H1 (cell line): ENCODE results near the gene KCNMB1. TPM values are rescaled to one million over a fixed set of nuclear protein-coding genes. Genes with fewer than 3 reads are reported as not detected.

Experiments used
- CTCF ChIA-PET: fragments of 300-600 bp; sonication (Branson Sonifier 250); formaldehyde crosslinking; loops from one replicate; lab custom pipeline; 2021; ENCODE audit not compliant: partially characterized antibody; lab: Charles Lee
- POLR2A ChIA-PET: fragments of 300-600 bp; sonication (Branson Sonifier 250); formaldehyde crosslinking; loops from one replicate; lab custom pipeline; 2021; ENCODE audit warnings: inconsistent platforms; ENCODE audit not compliant: partially characterized antibody; lab: Charles Lee
- DNase-seq, 2 experiments: peaks; one replicate each; pipeline versions ENCODE4 v3.0.0 to v3.0.0-alpha.2; 2010 to 2022; ENCODE audit warnings: low spot score in 2 of 2, low read depth in 1 of 2, mixed read lengths in 1 of 2
- FAIRE-seq: peaks from 2 replicates; lab custom pipeline; 2011; peaks lifted over from hg19 to GRCh38; lab: Jason Lieb, UNC
- H2AFZ ChIP-seq: 2 replicates; pipeline ENCODE4 v1.8.1; 2012; ENCODE audit warnings: low read length, inconsistent platforms
- H2AK5ac ChIP-seq: 2 replicates; pipeline ENCODE4 v1.6.1; 2013; ENCODE audit warnings: low read depth, low read length
- H2BK120ac ChIP-seq: replicated peaks from 2 replicates; pipeline ENCODE3; 2013; ENCODE audit warnings: low read depth, low read length, inconsistent platforms
- H2BK12ac ChIP-seq: 2 replicates; pipeline ENCODE4 v1.6.1; 2013; ENCODE audit warnings: low read depth, low read length
- H2BK15ac ChIP-seq: 2 replicates; pipeline ENCODE4 v1.6.1; 2013; ENCODE audit warnings: low read length
- H2BK20ac ChIP-seq: 2 replicates; pipeline ENCODE4 v1.6.1; 2013; ENCODE audit warnings: low read length
- H2BK5ac ChIP-seq: 2 replicates; pipeline ENCODE4 v1.6.1; 2013; ENCODE audit warnings: low read depth, low read length
- H3K14ac ChIP-seq: 2 replicates; pipeline ENCODE4 v1.6.1; 2013; ENCODE audit warnings: inconsistent platforms; ENCODE audit not compliant: insufficient read length
- H3K18ac ChIP-seq: 2 replicates; pipeline ENCODE4 v1.6.1; 2013; ENCODE audit warnings: low read length; ENCODE audit errors: extremely low read depth
- H3K23ac ChIP-seq: 2 replicates; pipeline ENCODE4 v1.6.1; 2013; ENCODE audit warnings: inconsistent platforms; ENCODE audit not compliant: insufficient read length
- H3K23me2 ChIP-seq: 2 replicates; pipeline ENCODE4 v1.6.1; 2013; ENCODE audit warnings: low read depth, low read length
- H3K27ac ChIP-seq: 2 replicates; pipeline ENCODE4 v1.6.1; 2011; ENCODE audit warnings: low read depth, low read length, inconsistent platforms
- H3K27me3 ChIP-seq, 4 experiments: replicated peaks in 1 of 4; 1 replicate in 1 of 4; 2 replicates in 3 of 4; pipeline versions ENCODE4 v1.6.1 to v1.8.1; 2011 to 2013; ENCODE audit warnings: low read length in 3 of 4, mild to moderate bottlenecking in 3 of 4, inconsistent platforms in 2 of 4, mixed read lengths in 2 of 4, moderate library complexity in 1 of 4; ENCODE audit not compliant: control insufficient read depth in 3 of 4, insufficient read depth in 3 of 4; ENCODE audit errors: extremely low read depth in 1 of 4
- H3K36me3 ChIP-seq, 4 experiments: 2 replicates each; pipeline versions ENCODE4 v1.6.1 to v1.8.1; 2011 to 2013; ENCODE audit warnings: mild to moderate bottlenecking in 4 of 4, low read length in 3 of 4, moderate library complexity in 2 of 4, control low read depth in 1 of 4, inconsistent platforms in 1 of 4; ENCODE audit not compliant: insufficient read depth in 4 of 4, control insufficient read depth in 2 of 4
- H3K4ac ChIP-seq: replicated peaks from 2 replicates; pipeline ENCODE3; 2013; ENCODE audit warnings: low read length, low read depth, mixed read lengths, inconsistent platforms; ENCODE audit not compliant: insufficient read length
- H3K4me1 ChIP-seq, 4 experiments: replicated peaks in 1 of 4; 1 replicate in 1 of 4; 2 replicates in 3 of 4; pipeline versions ENCODE4 v1.6.1 to v1.8.1; 2011 to 2013; ENCODE audit warnings: low read length in 3 of 4, inconsistent platforms in 2 of 4, mixed read lengths in 1 of 4; ENCODE audit not compliant: insufficient read depth in 4 of 4, control insufficient read depth in 3 of 4
- H3K4me2 ChIP-seq, 2 experiments: 2 replicates each; pipeline versions ENCODE4 v1.6.1 to v1.8.1; 2011 to 2013; ENCODE audit warnings: low read depth in 2 of 2, low read length in 2 of 2, control low read depth in 1 of 2, inconsistent platforms in 1 of 2, mild to moderate bottlenecking in 1 of 2; ENCODE audit not compliant: insufficient read depth in 1 of 2
- H3K4me3 ChIP-seq, 4 experiments: fragments of 200-600, 300-600 bp in 1 of 4; sonication (generic), shearing (Covaris generic), sonication (Bioruptor Twin) in 1 of 4; 2 replicates each; pipeline versions ENCODE4 v1.5.1 to v1.8.1; 2011 to 2016; ENCODE audit warnings: low read length in 4 of 4, low read depth in 3 of 4, control low read depth in 2 of 4, inconsistent platforms in 2 of 4, mild to moderate bottlenecking in 2 of 4, mixed read lengths in 1 of 4, moderate library complexity in 1 of 4; ENCODE audit not compliant: insufficient read depth in 2 of 4; ENCODE audit errors: extremely low read depth in 1 of 4
- H3K56ac ChIP-seq: replicated peaks from 2 replicates; pipeline ENCODE3; 2013; ENCODE audit warnings: low read depth, mild to moderate bottlenecking, mixed read lengths, low read length, inconsistent platforms; ENCODE audit not compliant: insufficient read length
- H3K79me1 ChIP-seq: 2 replicates; pipeline ENCODE4 v1.6.1; 2013; ENCODE audit warnings: low read depth, low read length, control low read depth
- H3K79me2 ChIP-seq, 2 experiments: 2 replicates each; pipeline versions ENCODE4 v1.6.1 to v1.8.1; 2012 to 2013; ENCODE audit warnings: low read length in 2 of 2, mild to moderate bottlenecking in 2 of 2, inconsistent platforms in 1 of 2; ENCODE audit not compliant: insufficient read depth in 2 of 2, control insufficient read depth in 1 of 2
- H3K9ac ChIP-seq, 4 experiments: replicated peaks in 1 of 4; 1 replicate in 1 of 4; 2 replicates in 3 of 4; pipeline versions ENCODE4 v1.6.1 to v1.8.1; 2011 to 2013; ENCODE audit warnings: low read depth in 3 of 4, low read length in 3 of 4, control low read depth in 2 of 4, mild to moderate bottlenecking in 2 of 4, moderate library complexity in 2 of 4, inconsistent platforms in 1 of 4; ENCODE audit errors: extremely low read depth in 1 of 4
- H3K9me3 ChIP-seq, 2 experiments: 2 replicates each; pipeline versions ENCODE4 v1.6.1 to v1.8.1; 2012 to 2013; ENCODE audit warnings: mild to moderate bottlenecking in 2 of 2, moderate library complexity in 2 of 2, control low read depth in 1 of 2, inconsistent platforms in 1 of 2, low read depth in 1 of 2, low read length in 1 of 2, mixed read lengths in 1 of 2; ENCODE audit not compliant: insufficient read depth in 2 of 2
- H4K20me1 ChIP-seq, 2 experiments: replicated peaks in 1 of 2; 2 replicates each; pipeline versions ENCODE3 to v1.8.1; 2011 to 2013; ENCODE audit warnings: inconsistent platforms in 2 of 2, low read length in 2 of 2, mild to moderate bottlenecking in 1 of 2; ENCODE audit not compliant: insufficient read depth in 2 of 2, control insufficient read depth in 1 of 2
- H4K5ac ChIP-seq: 2 replicates; pipeline ENCODE4 v1.6.1; 2013; ENCODE audit warnings: low read length, low read depth, mixed read lengths, inconsistent platforms; ENCODE audit not compliant: insufficient read length
- H4K8ac ChIP-seq: 2 replicates; pipeline ENCODE4 v1.8.0; 2013; ENCODE audit warnings: mild to moderate bottlenecking, moderate library complexity, low read length, inconsistent platforms; ENCODE audit not compliant: insufficient read depth; ENCODE audit errors: extremely low read depth
- H4K91ac ChIP-seq: replicated peaks from 2 replicates; pipeline ENCODE3; 2013; ENCODE audit warnings: low read length, mixed read lengths, inconsistent platforms; ENCODE audit not compliant: insufficient read length
- BACH1 ChIP-seq: IDR thresholded peaks from 2 replicates; pipeline ENCODE4 v1.6.1; 2012; ENCODE audit warnings: low read length, improper control_type of control experiment
- CTBP2 ChIP-seq: IDR thresholded peaks from 2 replicates; pipeline ENCODE4 v1.7.0; 2011; ENCODE audit warnings: borderline replicate concordance, mild to moderate bottlenecking, moderate library complexity, mixed read lengths, low read length; ENCODE audit not compliant: insufficient read depth, insufficient read length
- POLR2AphosphoS5 ChIP-seq: IDR thresholded peaks from 2 replicates; pipeline ENCODE4 v1.6.1; 2011; ENCODE audit warnings: low read depth, low read length
- RAD21 ChIP-seq, 2 experiments: IDR thresholded peaks in 1 of 2; conservative IDR thresholded peaks in 1 of 2; 2 replicates each; pipeline ENCODE4 v1.6.1; 2011; ENCODE audit warnings: low read depth in 2 of 2, low read length in 2 of 2, improper control_type of control experiment in 1 of 2, inconsistent platforms in 1 of 2, mild to moderate bottlenecking in 1 of 2, moderate library complexity in 1 of 2
- TAF1 ChIP-seq: IDR thresholded peaks from 2 replicates; pipeline ENCODE4 v1.6.1; 2011; ENCODE audit warnings: mild to moderate bottlenecking, low read depth, low read length
- TCF12 ChIP-seq: IDR thresholded peaks from 2 replicates; pipeline ENCODE4 v1.6.1; 2011; ENCODE audit warnings: low read depth, mild to moderate bottlenecking, low read length
- WGBS, 2 experiments: shearing (Covaris generic) in 1 of 2; methylation state at CpG; one replicate each; pipeline versions ENCODE4 v1.1.6 to v1.1.7; 2013 to 2015; ENCODE audit warnings: low lambda C conversion rate in 2 of 2, mixed read lengths in 2 of 2, inconsistent platforms in 1 of 2, low coverage in 1 of 2, missing lambda C conversion rate in 1 of 2; ENCODE audit not compliant: insufficient replicate concordance in 2 of 2, insufficient coverage in 1 of 2, insufficient read length in 1 of 2; ENCODE audit errors: extremely low coverage in 1 of 2, missing lambda C conversion rate in 1 of 2; 5-methylcytosine and 5-hydroxymethylcytosine counted together
- polyA plus RNA-seq, 7 experiments: library from polyadenylated mRNA; depleted of rRNA in 3 of 7; stranded (reverse) in 5 of 7; unstranded in 2 of 7; fragments of >200 nt in 5 of 7; fragments of 200-250 nt in 2 of 7; gene quantifications; 1 replicate in 5 of 7; 2 replicates in 1 of 7; 4 replicates in 1 of 7; pipeline versions ENCODE4 v1.2.1 to v1.2.3, GENCODE V29; 2011 to 2013; ENCODE audit warnings: missing spikeins in 2 of 7, mixed read lengths in 2 of 7
- total RNA-seq: library from RNA; stranded (reverse); fragmentation: NEBNext Ultra II Directional; extraction: Animal tissue kit (Norgen Biotek cat#: 25700); gene quantifications from 2 replicates; pipeline ENCODE4 v1.2.1, GENCODE V29; 2021
- TF ChIP-seq, protein P1 (sequence below): IDR thresholded peaks from 2 replicates; pipeline ENCODE4 v1.6.1; 2012; ENCODE audit warnings: low read length, inconsistent platforms

The KCNMB1 gene
- total and polyA plus RNA-seq, 2 of the 8 experiments (the other 6 are each of a cell fraction or from before 2014, with no cell fraction given): 0.08 to 0.19 TPM

DNA sequence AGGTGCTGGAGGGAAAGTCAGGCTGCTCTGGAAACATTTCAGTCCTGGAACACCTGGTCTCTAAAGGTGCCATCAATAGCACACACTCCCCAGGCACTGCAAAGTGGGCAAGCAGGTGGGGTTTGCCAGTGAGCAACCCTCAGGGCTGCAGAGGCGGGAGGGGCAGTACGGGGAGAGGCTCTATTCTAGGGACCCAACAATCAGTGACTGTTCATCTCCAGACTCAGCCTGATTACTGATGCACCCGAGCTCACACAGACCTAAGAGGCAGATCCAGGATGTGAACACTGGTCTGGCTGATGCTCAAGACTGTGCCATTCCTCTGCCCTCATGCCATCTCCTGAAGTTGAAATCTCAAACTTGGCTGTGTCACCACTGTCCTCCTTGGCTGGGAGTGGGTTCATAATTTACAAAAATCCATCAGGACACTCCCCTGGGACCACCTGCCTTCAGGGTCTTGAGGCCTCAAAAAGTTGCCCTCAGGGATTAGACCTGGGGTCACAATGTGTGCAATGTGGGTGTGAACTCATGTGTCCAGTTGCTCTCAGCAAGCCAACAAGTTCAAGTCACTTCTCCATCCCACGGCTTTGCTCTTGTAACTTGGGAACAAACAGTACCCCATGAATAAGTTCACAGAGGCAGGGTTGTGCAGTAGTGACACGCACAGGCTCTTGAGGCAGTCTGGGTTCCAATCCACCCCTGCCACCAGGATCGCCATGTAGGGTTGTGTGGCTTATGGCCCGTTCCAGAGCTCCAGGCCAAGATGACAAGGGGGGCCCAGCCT lies 19.9 kb upstream of the KCNMB1 start:
- H3K23ac ChIP-seq: no peak overlapping the region
- TF ChIP-seq TCF12 (no peak), CTBP2 (no peak), RAD21 (IDR thresholded peaks at IDR 0.05 in 1 of 2, conservative IDR thresholded peaks at IDR 0.05 in 1 of 2; ENCODE audit: low read depth in 2 of 2, low read length in 2 of 2) (no peak), TAF1 (no peak), POLR2AphosphoS5 (no peak), BACH1 (no peak)
- TF ChIP-seq, protein P1, sequence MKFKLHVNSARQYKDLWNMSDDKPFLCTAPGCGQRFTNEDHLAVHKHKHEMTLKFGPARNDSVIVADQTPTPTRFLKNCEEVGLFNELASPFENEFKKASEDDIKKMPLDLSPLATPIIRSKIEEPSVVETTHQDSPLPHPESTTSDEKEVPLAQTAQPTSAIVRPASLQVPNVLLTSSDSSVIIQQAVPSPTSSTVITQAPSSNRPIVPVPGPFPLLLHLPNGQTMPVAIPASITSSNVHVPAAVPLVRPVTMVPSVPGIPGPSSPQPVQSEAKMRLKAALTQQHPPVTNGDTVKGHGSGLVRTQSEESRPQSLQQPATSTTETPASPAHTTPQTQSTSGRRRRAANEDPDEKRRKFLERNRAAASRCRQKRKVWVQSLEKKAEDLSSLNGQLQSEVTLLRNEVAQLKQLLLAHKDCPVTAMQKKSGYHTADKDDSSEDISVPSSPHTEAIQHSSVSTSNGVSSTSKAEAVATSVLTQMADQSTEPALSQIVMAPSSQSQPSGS: no peak

More for the DNA sequence above, 19.9 kb upstream of the KCNMB1 start:
- Histone ChIP-seq H4K20me1 (no peaks in the 10 kb centered on the region), H2BK5ac (no peak overlapping the region), H3K36me3 (no peaks in the 10 kb centered on the region), H3K18ac (no peak overlapping the region), H2AK5ac (peak overlapping the region; percentile 43; the same call in 1 of the 2 replicates), H3K14ac (no peak overlapping the region), H3K9ac (peak overlapping the region in 1 of 4 experiments; percentile 5; a peak in 1 of 7 replicates), H3K79me2 (no peaks in the 10 kb centered on the region), H3K27me3 (no peaks in the 10 kb centered on the region), H3K27ac (no peak overlapping the region), H2BK15ac (no peak overlapping the region), H2BK120ac (peak overlapping the region; percentile 24), H4K91ac (peak overlapping the region; percentile 13), H3K4ac (no peak overlapping the region), H2BK12ac (peak overlapping the region; percentile 65; the same call in 1 of the 2 replicates), H3K79me1 (no peaks in the 10 kb centered on the region), H2BK20ac (peak overlapping the region; percentile 15; the same call in 1 of the 2 replicates), H4K5ac (no peak overlapping the region), H4K8ac (peak overlapping the region; percentile 7; the same call in 1 of the 2 replicates), H3K4me3 (no peak overlapping the region), H2AFZ (no peak overlapping the region), H3K4me2 (0 out of 4 replicates have a peak overlapping the region, but pooled peaks of 1 of the 2 experiments have one; percentile 15), H3K23me2 (no peaks in the 10 kb centered on the region), H3K56ac (no peak overlapping the region), H3K9me3 (no peaks in the 10 kb centered on the region; a peak in 1 of 4 replicates), H3K4me1 (peaks cover 7 to 17% (median 12%) of the 10 kb centered on the region in 4 experiments; a peak in 6 of 7 replicates)
- WGBS, 2 experiments: 86% methylated on average over 5 of the region's 7 CpGs; no CpG with 5 or more reads in 1 of the 2 experiments
- DNase-seq: no peak
- ChIA-PET CTCF (interaction anchor here (0.8 to 11.1 kb wide), 11 partner anchors 9 to 187 kb away, joined by 3 to 93 read pairs (median 6); no protein-coding TSS in a partner anchor), POLR2A (no interaction called here)
- FAIRE-seq: no peak
